IMR-90 (cell line): Measurements from ENCODE around the gene ZNF236. TPM values are rescaled to one million over a fixed set of nuclear protein-coding genes. Genes with fewer than 3 reads are reported as not detected.

ENCODE experiments used
- ATAC-seq: fragments of 200-7000 bp; cut with Tn5 transposase; 2 replicates; pipeline ENCODE4 v1.9.1; 2020; ENCODE audit warnings: low read depth, mild to moderate bottlenecking, moderate library complexity
- BruUV-seq: library from RNA; stranded (reverse); fragments of 400-500 nt; replicated peaks from 2 replicates; lab custom pipeline; 2021; lab: Mats Ljungman, UMichigan
- CTCF ChIA-PET: fragments of 300-600 bp; formaldehyde crosslinking; extraction: SDS; loops from one replicate; lab custom pipeline; 2021; ENCODE audit warnings: antibody characterized with exemption; lab: Yijun Ruan, JAX
- POLR2A ChIA-PET: fragments of 300-600 bp; sonication (Branson Sonifier 250); formaldehyde crosslinking; loops from one replicate; lab custom pipeline; 2022; ENCODE audit warnings: antibody characterized with exemption; ENCODE audit not compliant: unreplicated experiment; lab: Charles Lee
- DNase-seq: peaks from one replicate; pipeline ENCODE4 v3.0.0; 2013
- H2AFZ ChIP-seq: replicated peaks from 2 replicates; pipeline ENCODE3; 2013; ENCODE audit warnings: low read length, mild to moderate bottlenecking; ENCODE audit not compliant: poor library complexity
- H2AK5ac ChIP-seq: 2 replicates; pipeline ENCODE4 v1.6.1; 2013; ENCODE audit warnings: low read depth, low read length, inconsistent platforms
- H2AK9ac ChIP-seq: replicated peaks from 2 replicates; pipeline ENCODE3; 2013; ENCODE audit warnings: mild to moderate bottlenecking, low read depth, low read length, moderate library complexity; ENCODE audit not compliant: poor library complexity
- H2BK120ac ChIP-seq: 2 replicates; pipeline ENCODE4 v1.6.1; 2013; ENCODE audit warnings: low read depth, low read length, inconsistent platforms
- H2BK15ac ChIP-seq: 3 replicates; pipeline ENCODE4 v1.6.1; 2013; ENCODE audit warnings: low read depth, low read length, inconsistent platforms
- H2BK20ac ChIP-seq: 2 replicates; pipeline ENCODE4 v1.6.1; 2013; ENCODE audit warnings: low read depth, mild to moderate bottlenecking, inconsistent platforms, low read length, moderate library complexity
- H2BK5ac ChIP-seq: 2 replicates; pipeline ENCODE4 v1.6.1; 2013; ENCODE audit warnings: mild to moderate bottlenecking, low read depth, low read length, inconsistent platforms; ENCODE audit not compliant: poor library complexity, severe bottlenecking
- H3K14ac ChIP-seq: replicated peaks from 2 replicates; pipeline ENCODE4 v1.6.1; 2013; ENCODE audit warnings: low read depth, low read length, inconsistent platforms
- H3K18ac ChIP-seq: 2 replicates; pipeline ENCODE4 v1.6.1; 2013; ENCODE audit warnings: low read depth, low read length, control low read depth
- H3K23ac ChIP-seq: 2 replicates; pipeline ENCODE4 v1.6.1; 2013; ENCODE audit warnings: low read depth, low read length, inconsistent platforms
- H3K27ac ChIP-seq: 2 replicates; pipeline ENCODE4 v1.5.1; 2013; ENCODE audit warnings: mild to moderate bottlenecking, control low read depth, low read length; ENCODE audit not compliant: insufficient read depth
- H3K27me3 ChIP-seq: 2 replicates; pipeline ENCODE4 v1.6.1; 2013; ENCODE audit warnings: low read length; ENCODE audit not compliant: control insufficient read depth, insufficient read depth
- H3K36me3 ChIP-seq: 2 replicates; pipeline ENCODE4 v1.6.1; 2013; ENCODE audit warnings: low read length, mixed read lengths; ENCODE audit not compliant: control insufficient read depth, insufficient read depth
- H3K4ac ChIP-seq: 2 replicates; pipeline ENCODE4 v1.6.1; 2013; ENCODE audit warnings: low read depth, low read length, inconsistent platforms
- H3K4me1 ChIP-seq: 2 replicates; pipeline ENCODE4 v1.6.1; 2013; ENCODE audit warnings: low read length, mixed read lengths; ENCODE audit not compliant: control insufficient read depth, insufficient read depth
- H3K4me2 ChIP-seq: 2 replicates; pipeline ENCODE4 v1.6.1; 2013; ENCODE audit warnings: low read depth, mild to moderate bottlenecking, control low read depth, low read length, moderate library complexity
- H3K4me3 ChIP-seq: 2 replicates; pipeline ENCODE4 v1.5.1; 2013; ENCODE audit warnings: low read depth, mild to moderate bottlenecking, control low read depth, low read length, moderate library complexity; ENCODE audit not compliant: insufficient read depth
- H3K56ac ChIP-seq: 2 replicates; pipeline ENCODE4 v1.6.1; 2013; ENCODE audit warnings: low read length, inconsistent platforms; ENCODE audit not compliant: insufficient read depth; ENCODE audit errors: extremely low read depth
- H3K79me1 ChIP-seq, 2 experiments: 2 replicates each; pipeline ENCODE4 v1.6.1; 2013; ENCODE audit warnings: low read length in 2 of 2, inconsistent platforms in 1 of 2, low read depth in 1 of 2
- H3K9ac ChIP-seq: 2 replicates; pipeline ENCODE4 v1.6.1; 2013; ENCODE audit warnings: low read depth, low read length, control low read depth
- H3K9me1 ChIP-seq: 2 replicates; pipeline ENCODE4 v1.6.1; 2013; ENCODE audit warnings: low read length, inconsistent platforms; ENCODE audit not compliant: insufficient read depth
- H3K9me3 ChIP-seq: 2 replicates; pipeline ENCODE4 v1.6.1; 2013; ENCODE audit warnings: low read length; ENCODE audit not compliant: control insufficient read depth, insufficient read depth
- H4K20me1 ChIP-seq: 2 replicates; pipeline ENCODE4 v1.6.1; 2013; ENCODE audit warnings: low read length, inconsistent platforms; ENCODE audit not compliant: insufficient read depth
- H4K5ac ChIP-seq: 2 replicates; pipeline ENCODE4 v1.6.1; 2013; ENCODE audit warnings: mild to moderate bottlenecking, low read depth, low read length, control low read depth
- H4K8ac ChIP-seq, 2 experiments: 2 replicates each; pipeline ENCODE4 v1.6.1; 2013; ENCODE audit warnings: low read depth in 2 of 2, low read length in 2 of 2, control low read depth in 1 of 2, inconsistent platforms in 1 of 2
- H4K91ac ChIP-seq: 2 replicates; pipeline ENCODE4 v1.6.1; 2013; ENCODE audit warnings: low read depth, low read length, inconsistent platforms; ENCODE audit not compliant: insufficient read depth
- CHD1 ChIP-seq: IDR thresholded peaks from 2 replicates; pipeline ENCODE4 v1.6.1; 2012; ENCODE audit warnings: low read depth, low read length, improper control_type of control experiment
- CTCF ChIP-seq: conservative IDR thresholded peaks from 2 replicates; pipeline ENCODE4 v1.5.1; 2012; ENCODE audit warnings: mild to moderate bottlenecking, low read depth, low read length, improper control_type of control experiment
- FOS ChIP-seq: fragments of 150-350 bp; IDR thresholded peaks from 2 replicates; pipeline ENCODE4 v1.6.1; 2016; ENCODE audit warnings: low read depth, low read length
- MAFK ChIP-seq: IDR thresholded peaks from 2 replicates; pipeline ENCODE4 v1.6.1; 2012; ENCODE audit warnings: low read depth, low read length, improper control_type of control experiment
- MAZ ChIP-seq: IDR thresholded peaks from 2 replicates; pipeline ENCODE4 v1.6.1; 2012; ENCODE audit warnings: low read depth, mild to moderate bottlenecking, low read length, improper control_type of control experiment, moderate library complexity, borderline replicate concordance
- MXI1 ChIP-seq: IDR thresholded peaks from 2 replicates; pipeline ENCODE4 v1.6.1; 2012; ENCODE audit warnings: low read depth, mild to moderate bottlenecking, low read length, moderate library complexity, borderline replicate concordance
- NFE2L2 ChIP-seq: fragments of 150-350 bp; IDR thresholded peaks from 2 replicates; pipeline ENCODE4 v1.6.1; 2016; ENCODE audit warnings: low read depth, mild to moderate bottlenecking, low read length
- RAD21 ChIP-seq: IDR thresholded peaks from 2 replicates; pipeline ENCODE4 v1.6.1; 2012; ENCODE audit warnings: low read length, improper control_type of control experiment
- RCOR1 ChIP-seq: IDR thresholded peaks from 2 replicates; pipeline ENCODE4 v1.6.1; 2012; ENCODE audit warnings: mild to moderate bottlenecking, low read length, improper control_type of control experiment; ENCODE audit not compliant: insufficient replicate concordance
- RFX5 ChIP-seq: IDR thresholded peaks from 2 replicates; pipeline ENCODE4 v1.8.0; 2012; ENCODE audit warnings: low read depth, mild to moderate bottlenecking, low read length, moderate library complexity
- SMC3 ChIP-seq: fragments of 150-350 bp; IDR thresholded peaks from 2 replicates; pipeline ENCODE4 v1.6.1; 2016; ENCODE audit warnings: low read depth, mild to moderate bottlenecking, antibody characterized with exemption, low read length, moderate library complexity
- USF2 ChIP-seq: fragments of 150-350 bp; IDR thresholded peaks from 2 replicates; pipeline ENCODE4 v1.6.1; 2017; ENCODE audit warnings: mild to moderate bottlenecking, antibody characterized with exemption, low read length, low read depth
- WGBS, 2 experiments: methylation state at CpG; one replicate each; pipeline versions ENCODE4 v1.1.5 to v1.1.7; 2013; ENCODE audit warnings: missing lambda C conversion rate in 2 of 2; ENCODE audit not compliant: insufficient read length in 1 of 2; ENCODE audit errors: extremely low coverage in 2 of 2; 5-methylcytosine and 5-hydroxymethylcytosine counted together
- dilution Hi-C: fragments of 300-500 bp; cut with HindIII; formaldehyde crosslinking; loops from one replicate; pipeline ENCODE4 v1.14.3; 2018; ENCODE audit warnings: low sequenced_read_pairs; ENCODE audit not compliant: unreplicated experiment
- in situ Hi-C: fragments of 300-500 bp; cut with MboI; formaldehyde crosslinking; loops from 3 replicates; pipeline ENCODE4 v1.14.3; 2019; ENCODE audit warnings: low sequenced_read_pairs, inconsistent platforms, mixed read lengths
- intact Hi-C: fragments of 100-400 bp; cut with micrococcal nuclease; formaldehyde crosslinking; loops from 2 replicates; pipeline ENCODE4 v1.10.0; 2022
- polyA plus RNA-seq, 3 experiments: library from polyadenylated mRNA; depleted of rRNA; stranded (reverse); fragments of >200 nt; gene quantifications; 2 replicates each; pipeline ENCODE4 v1.2.3, GENCODE V29; 2012; ENCODE audit warnings: low replicate concordance in 1 of 3
- total RNA-seq: library from RNA; depleted of rRNA; stranded (reverse); fragments of >200 nt; gene quantifications from 2 replicates; pipeline ENCODE4 v1.2.3, GENCODE V29; 2012

ZNF236 gene
- total and polyA plus RNA-seq, 2 of the 4 experiments (the other 2 are of a cell fraction): 3.6 to 9.7 TPM

GRCh38 chr18:76895498-76895897 is 73.1 kb downstream of the ZNF236 start:
- ChIA-PET POLR2A (no interaction called here), CTCF (no interaction called here)
- no peak for TF ChIP-seq SMC3
- no peak for TF ChIP-seq RFX5
- no peak for TF ChIP-seq USF2
- TF ChIP-seq NFE2L2: no peak
- no peak for TF ChIP-seq CHD1
- TF ChIP-seq FOS: no peak
- no peak for TF ChIP-seq MXI1
- no peak for TF ChIP-seq MAFK
- no peak for TF ChIP-seq MAZ
- no peak for TF ChIP-seq RCOR1
- no peak for TF ChIP-seq CTCF
- no peak for TF ChIP-seq RAD21
- no peak overlapping the region for H2AK5ac ChIP-seq
- no peak overlapping the region for H2AK9ac ChIP-seq
- no peaks in the 10 kb centered on the region for H3K9me3 ChIP-seq
- no peak overlapping the region for H4K5ac ChIP-seq
- no peak overlapping the region for H3K23ac ChIP-seq
- H3K18ac ChIP-seq: no peak overlapping the region
- H2BK5ac ChIP-seq: no peak overlapping the region
- H3K79me1 ChIP-seq: no peaks in the 10 kb centered on the region; a peak in 2 of 4 replicates
- dilution Hi-C loops (no loop called here), in situ Hi-C loops (no loop called here), intact Hi-C loops (no loop called here)
- no peak overlapping the region for H2BK15ac ChIP-seq
- H3K4ac ChIP-seq: no peak overlapping the region
- H3K4me1 ChIP-seq: no peaks in the 10 kb centered on the region
- WGBS, 2 experiments: 100% methylated on average over 2 of the region's 3 CpGs; no CpG with 5 or more reads in 1 of the 2 experiments
- ATAC-seq (no peak), DNase-seq (no peak)
- H3K27ac ChIP-seq: no peak overlapping the region
- H4K20me1 ChIP-seq: no peaks in the 10 kb centered on the region
- no peak overlapping the region for H3K9ac ChIP-seq
- no peaks in the 10 kb centered on the region for H3K27me3 ChIP-seq
- H4K8ac ChIP-seq: no peak overlapping the region
- no peak overlapping the region for H2BK120ac ChIP-seq
- H2BK20ac ChIP-seq: no peak overlapping the region
- H3K56ac ChIP-seq: no peak overlapping the region
- no peak overlapping the region for H2AFZ ChIP-seq
- H4K91ac ChIP-seq: no peak overlapping the region
- H3K4me3 ChIP-seq: no peak overlapping the region
- H3K36me3 ChIP-seq: peaks cover 34% of the 10 kb centered on the region
- no peak overlapping the region for H3K4me2 ChIP-seq
- BruUV-seq: no TSS peak
- 0 out of 2 replicates have a peak, but pooled peaks cover 6% of the 10 kb centered on the region for H3K9me1 ChIP-seq
- H3K14ac ChIP-seq: no peak overlapping the region
